Osteoblast (primary cell): Measurements from ENCODE around the gene WDR91. TPM values are rescaled to one million over a fixed set of nuclear protein-coding genes. Genes with fewer than 3 reads are reported as not detected.

ENCODE experiments used
- DNase-seq: peaks from one replicate; pipeline ENCODE4 v3.0.0; 2011; ENCODE audit warnings: low spot score, mixed read lengths; ENCODE audit not compliant: insufficient read length; ENCODE audit errors: missing footprints
- H2AFZ ChIP-seq: 2 replicates; pipeline ENCODE4 v1.6.0; 2011; ENCODE audit warnings: mild to moderate bottlenecking, low read length
- H3K27ac ChIP-seq: 2 replicates; pipeline ENCODE4 v1.5.1; 2011; ENCODE audit warnings: mild to moderate bottlenecking, low read depth, low read length, moderate library complexity
- H3K27me3 ChIP-seq: 2 replicates; pipeline ENCODE4 v1.6.0; 2012; ENCODE audit warnings: mild to moderate bottlenecking, control low read depth, inconsistent platforms, low read length, moderate library complexity; ENCODE audit not compliant: insufficient read depth
- H3K36me3 ChIP-seq: 2 replicates; pipeline ENCODE4 v1.5.1; 2011; ENCODE audit warnings: mild to moderate bottlenecking, low read length, control low read depth, moderate library complexity; ENCODE audit not compliant: insufficient read depth
- H3K4me1 ChIP-seq: 2 replicates; pipeline ENCODE4 v1.5.1; 2011; ENCODE audit warnings: mild to moderate bottlenecking, low read length, control low read depth, moderate library complexity; ENCODE audit not compliant: insufficient read depth
- H3K4me2 ChIP-seq: 2 replicates; pipeline ENCODE4 v1.6.0; 2011; ENCODE audit warnings: mild to moderate bottlenecking, low read length; ENCODE audit not compliant: insufficient read depth
- H3K4me3 ChIP-seq: fragments of 200-600 bp; sonication (generic); 3 replicates; pipeline ENCODE4 v1.5.1; 2012; ENCODE audit warnings: mild to moderate bottlenecking, low read length, inconsistent platforms; ENCODE audit not compliant: insufficient read depth
- H3K79me2 ChIP-seq: 2 replicates; pipeline ENCODE4 v1.6.0; 2012; ENCODE audit warnings: mild to moderate bottlenecking, low read length, control low read depth, inconsistent platforms; ENCODE audit not compliant: insufficient read depth
- H3K9me3 ChIP-seq: 2 replicates; pipeline ENCODE4 v1.5.1; 2011; ENCODE audit warnings: low read depth, low read length, control low read depth
- H4K20me1 ChIP-seq: 2 replicates; pipeline ENCODE4 v1.6.0; 2012; ENCODE audit warnings: mild to moderate bottlenecking, low read length, control low read depth; ENCODE audit not compliant: insufficient read depth
- total RNA-seq: library from RNA; depleted of rRNA; stranded (reverse); fragments of >200 nt; gene quantifications from 2 replicates; pipeline ENCODE4 v1.2.3, GENCODE V29; 2012
- TF ChIP-seq, protein P1 (sequence below): IDR thresholded peaks from 2 replicates; pipeline ENCODE4 v1.5.1; 2011; ENCODE audit warnings: mild to moderate bottlenecking, low read depth, low read length, moderate library complexity; ENCODE audit errors: extremely low read depth

WDR91 gene
- total RNA-seq, 1 donor, result 8.7 TPM

DNA sequence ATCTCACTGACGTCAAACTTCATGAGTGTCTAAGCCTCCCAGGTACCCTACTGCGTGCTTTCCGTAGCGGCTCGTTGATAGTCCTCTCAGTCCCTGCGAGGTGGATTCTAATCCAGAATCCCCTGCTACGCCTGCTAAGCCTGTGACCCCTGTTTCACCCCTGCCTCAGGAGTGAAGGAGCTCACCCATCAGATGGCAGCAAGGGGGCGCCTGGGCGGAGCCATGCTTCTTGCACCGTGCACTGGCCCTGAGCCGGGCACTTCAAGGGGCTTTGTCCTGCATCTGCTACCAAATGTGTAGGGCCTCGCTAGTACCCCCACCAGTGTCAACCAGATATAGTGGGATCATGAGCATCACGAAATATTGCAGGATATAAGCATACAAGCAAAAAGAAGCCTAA, 21.4 kb upstream of the WDR91 start:
- H3K27me3 ChIP-seq, result no peaks in the 10 kb centered on the region
- H3K4me3 ChIP-seq, result no peak overlapping the region
- no peak for DNase-seq
- H3K79me2 ChIP-seq, result no peaks in the 10 kb centered on the region
- H3K4me2 ChIP-seq, result no peak overlapping the region
- no peak overlapping the region for H3K27ac ChIP-seq
- TF ChIP-seq, protein P1, sequence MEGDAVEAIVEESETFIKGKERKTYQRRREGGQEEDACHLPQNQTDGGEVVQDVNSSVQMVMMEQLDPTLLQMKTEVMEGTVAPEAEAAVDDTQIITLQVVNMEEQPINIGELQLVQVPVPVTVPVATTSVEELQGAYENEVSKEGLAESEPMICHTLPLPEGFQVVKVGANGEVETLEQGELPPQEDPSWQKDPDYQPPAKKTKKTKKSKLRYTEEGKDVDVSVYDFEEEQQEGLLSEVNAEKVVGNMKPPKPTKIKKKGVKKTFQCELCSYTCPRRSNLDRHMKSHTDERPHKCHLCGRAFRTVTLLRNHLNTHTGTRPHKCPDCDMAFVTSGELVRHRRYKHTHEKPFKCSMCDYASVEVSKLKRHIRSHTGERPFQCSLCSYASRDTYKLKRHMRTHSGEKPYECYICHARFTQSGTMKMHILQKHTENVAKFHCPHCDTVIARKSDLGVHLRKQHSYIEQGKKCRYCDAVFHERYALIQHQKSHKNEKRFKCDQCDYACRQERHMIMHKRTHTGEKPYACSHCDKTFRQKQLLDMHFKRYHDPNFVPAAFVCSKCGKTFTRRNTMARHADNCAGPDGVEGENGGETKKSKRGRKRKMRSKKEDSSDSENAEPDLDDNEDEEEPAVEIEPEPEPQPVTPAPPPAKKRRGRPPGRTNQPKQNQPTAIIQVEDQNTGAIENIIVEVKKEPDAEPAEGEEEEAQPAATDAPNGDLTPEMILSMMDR, result peak; percentile 19
- no peak overlapping the region for H2AFZ ChIP-seq
- H3K36me3 ChIP-seq, result no peaks in the 10 kb centered on the region
- H3K4me1 ChIP-seq, result no peaks in the 10 kb centered on the region
- H4K20me1 ChIP-seq, result no peaks in the 10 kb centered on the region
- H3K9me3 ChIP-seq, result no peaks in the 10 kb centered on the region

DNA sequence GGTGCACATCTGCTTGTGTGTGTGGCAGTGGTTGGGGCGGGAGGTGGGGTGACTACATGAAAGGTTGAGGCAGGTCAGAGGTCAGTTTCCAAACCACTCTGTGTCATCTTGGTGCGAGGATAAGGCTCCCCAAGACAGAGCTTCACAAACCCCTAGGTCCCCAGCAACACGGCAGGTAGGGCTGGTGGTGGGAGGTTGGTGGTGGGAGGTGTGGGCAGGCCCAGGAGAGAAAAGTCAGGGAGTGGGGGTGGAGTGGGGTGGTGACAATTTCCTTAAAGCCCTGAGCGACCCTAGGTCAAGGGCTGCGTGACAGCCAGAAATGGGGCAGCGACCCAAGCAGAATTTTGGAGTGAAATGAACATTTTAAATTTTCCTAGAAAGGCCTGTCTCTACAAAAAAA, 20.8 kb upstream of the WDR91 start:
- no peak for DNase-seq
- Histone ChIP-seq H3K4me3 (no peak overlapping the region), H2AFZ (no peak overlapping the region), H3K36me3 (no peaks in the 10 kb centered on the region), H3K4me2 (no peak overlapping the region), H3K79me2 (no peaks in the 10 kb centered on the region), H3K4me1 (no peaks in the 10 kb centered on the region), H3K27me3 (no peaks in the 10 kb centered on the region), H3K9me3 (no peaks in the 10 kb centered on the region), H4K20me1 (no peaks in the 10 kb centered on the region), H3K27ac (no peak overlapping the region)
- TF ChIP-seq, protein P1, result no peak

DNA sequence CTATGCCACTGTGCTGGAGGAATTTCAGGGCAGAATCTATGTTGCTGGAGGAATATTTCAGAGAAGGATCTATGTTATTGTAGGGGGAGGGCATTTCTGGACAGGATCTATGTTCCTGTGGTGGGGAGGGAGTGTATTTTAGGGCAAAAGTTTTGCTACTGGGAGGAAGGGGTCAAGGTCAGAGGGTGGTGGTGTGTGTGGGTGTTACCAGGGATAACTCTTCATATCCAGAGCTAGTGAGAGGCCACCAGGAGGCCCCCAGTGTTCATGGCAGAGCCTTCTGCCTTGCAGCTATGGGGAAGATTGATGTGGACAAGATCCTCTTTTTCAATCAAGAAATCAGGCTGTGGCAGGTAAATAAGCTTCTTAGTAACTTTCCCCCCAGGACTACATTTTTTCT, 20.4 kb upstream of the WDR91 start:
- H3K27ac ChIP-seq, result no peak overlapping the region
- TF ChIP-seq, protein P1, result no peak
- no peaks in the 10 kb centered on the region for H4K20me1 ChIP-seq
- no peak overlapping the region for H3K4me3 ChIP-seq
- no peaks in the 10 kb centered on the region for H3K79me2 ChIP-seq
- no peaks in the 10 kb centered on the region for H3K9me3 ChIP-seq
- H3K27me3 ChIP-seq, result no peaks in the 10 kb centered on the region
- H3K4me2 ChIP-seq, result no peak overlapping the region
- no peak for DNase-seq
- H3K4me1 ChIP-seq, result no peaks in the 10 kb centered on the region
- no peak overlapping the region for H2AFZ ChIP-seq
- no peaks in the 10 kb centered on the region for H3K36me3 ChIP-seq

DNA sequence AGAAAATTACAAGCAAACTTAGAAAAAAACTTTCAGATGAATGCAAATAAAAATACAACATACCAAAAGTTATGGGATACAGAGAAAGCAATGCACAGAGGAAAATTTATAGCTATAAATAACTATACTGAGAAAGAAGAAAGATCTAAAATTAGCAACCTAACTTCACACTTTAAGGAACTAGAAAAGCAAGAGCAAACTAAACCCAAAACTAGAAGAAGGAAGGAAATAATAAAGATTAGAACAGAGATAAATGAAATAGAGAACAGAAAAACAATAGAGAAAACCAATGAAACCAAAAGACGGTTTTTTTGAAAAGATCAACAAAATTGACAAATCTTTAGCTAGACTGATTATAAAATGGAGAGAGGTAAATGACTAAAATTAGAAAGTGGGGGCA, 12.7 kb upstream of the WDR91 start:
- H4K20me1 ChIP-seq, result no peaks in the 10 kb centered on the region
- TF ChIP-seq, protein P1, result no peak
- H3K27ac ChIP-seq, result no peak overlapping the region
- H3K79me2 ChIP-seq, result no peaks in the 10 kb centered on the region
- no peaks in the 10 kb centered on the region for H3K36me3 ChIP-seq
- H3K27me3 ChIP-seq, result peaks cover 10% of the 10 kb centered on the region
- no peaks in the 10 kb centered on the region for H3K4me1 ChIP-seq
- H2AFZ ChIP-seq, result no peak overlapping the region
- DNase-seq, result no peak
- no peak overlapping the region for H3K4me3 ChIP-seq
- no peak overlapping the region for H3K4me2 ChIP-seq
- no peaks in the 10 kb centered on the region for H3K9me3 ChIP-seq
